Skeletal muscle tissue (tissue), 4 donors: Measurements from ENCODE around the gene GOLGA3. TPM values are rescaled to one million over a fixed set of nuclear protein-coding genes. Genes with fewer than 3 reads are reported as not detected.
"Not testable (repeated sequence)": the region's sequence is repeated elsewhere in the genome, so short reads cannot be mapped to it uniquely, and the experiment has no call there.

Experiments used
- H3K27ac ChIP-seq: one replicate; pipeline ENCODE4 v1.7.0; 2013; ENCODE audit warnings: mild to moderate bottlenecking, low read depth, low read length, inconsistent platforms
- H3K27me3 ChIP-seq, 3 donors: one replicate each; pipeline ENCODE4 v1.7.0; 2013; ENCODE audit warnings: low read length in 3 of 3; ENCODE audit not compliant: control insufficient read depth in 3 of 3, insufficient read depth in 3 of 3
- H3K36me3 ChIP-seq, 3 donors: one replicate each; pipeline ENCODE4 v1.7.0; 2013; ENCODE audit warnings: low read length in 3 of 3; ENCODE audit not compliant: control insufficient read depth in 3 of 3, insufficient read depth in 3 of 3
- H3K4me1 ChIP-seq, 3 donors: one replicate each; pipeline ENCODE4 v1.7.0; 2013; ENCODE audit warnings: low read length in 3 of 3, mild to moderate bottlenecking in 3 of 3; ENCODE audit not compliant: control insufficient read depth in 3 of 3, insufficient read depth in 3 of 3
- H3K4me3 ChIP-seq, 3 donors: one replicate each; pipeline ENCODE4 v1.7.0; 2013; ENCODE audit warnings: low read length in 3 of 3
- H3K9ac ChIP-seq, 3 donors: one replicate each; pipeline ENCODE4 v1.7.0; 2013; ENCODE audit warnings: low read length in 3 of 3, mild to moderate bottlenecking in 3 of 3, moderate library complexity in 2 of 3, low read depth in 1 of 3
- H3K9me3 ChIP-seq, 3 donors: one replicate each; pipeline ENCODE4 v1.7.0; 2013; ENCODE audit warnings: low read length in 3 of 3; ENCODE audit not compliant: control insufficient read depth in 3 of 3
- total RNA-seq: library from RNA; depleted of rRNA; stranded (reverse); fragments of >200 nt; gene quantifications from one replicate; pipeline ENCODE4 v1.2.3, GENCODE V29; 2014
- donor health status: Osteomylitis.

GOLGA3 gene
- total RNA-seq, 1 donor from 2014 or later = 41.8 TPM

- H3K9ac ChIP-seq = no peak overlapping the region
Observed at GRCh38 chr12:132759359-132759758, 69.3 kb downstream of the GOLGA3 start.

GRCh38 chr12:132758825-132759224, 69.8 kb downstream of the GOLGA3 start:
- peaks cover 7 to 16% (median 9%) of the 10 kb centered on the region in 3 donors for H3K36me3 ChIP-seq

More at GRCh38 chr12:132759359-132759758, 69.3 kb downstream of the GOLGA3 start:
- Histone ChIP-seq H3K36me3 (peaks cover 7 to 15% (median 7%) of the 10 kb centered on the region in 3 donors), H3K4me1 (peaks cover 14 to 18% (median 18%) of the 10 kb centered on the region in 3 donors), H3K9me3 (no peaks in the 10 kb centered on the region), H3K27me3 (no peaks in the 10 kb centered on the region), H3K4me3 (no peak overlapping the region), H3K27ac (no peak overlapping the region)

GRCh38 chr12:132754160-132754932, 74.3 kb downstream of the GOLGA3 start:
- H3K27me3 ChIP-seq = no peaks in the 10 kb centered on the region
- H3K36me3 ChIP-seq = peaks cover 21 to 37% (median 36%) of the 10 kb centered on the region in 3 donors
- no peak overlapping the region for H3K4me3 ChIP-seq
- no peak overlapping the region for H3K9ac ChIP-seq
- H3K27ac ChIP-seq = no peak overlapping the region
- H3K4me1 ChIP-seq = no peaks in the 10 kb centered on the region
- H3K9me3 ChIP-seq = no peaks in the 10 kb centered on the region

More at GRCh38 chr12:132758825-132759224, 69.8 kb downstream of the GOLGA3 start:
- not testable (repeated sequence) for H3K27me3 ChIP-seq, H3K9ac ChIP-seq, H3K4me3 ChIP-seq, H3K9me3 ChIP-seq, H3K27ac ChIP-seq
- peaks cover 14 to 18% (median 18%) of the 10 kb centered on the region in 3 donors for H3K4me1 ChIP-seq

GRCh38 chr12:132753670-132754069, 75.0 kb downstream of the GOLGA3 start:
- H3K4me1 ChIP-seq, H3K27ac ChIP-seq, H3K27me3 ChIP-seq, H3K4me3 ChIP-seq, H3K9me3 ChIP-seq, H3K9ac ChIP-seq: not testable (repeated sequence)
- H3K36me3 ChIP-seq = peaks cover 25 to 42% (median 40%) of the 10 kb centered on the region in 3 donors

- no peak overlapping the region for H3K4me3 ChIP-seq
- H3K9ac ChIP-seq = no peak overlapping the region
- no peak overlapping the region for H3K27ac ChIP-seq
- H3K36me3 ChIP-seq = peaks cover 59 to 80% (median 72%) of the 10 kb centered on the region in 3 donors
- H3K27me3 ChIP-seq = no peaks in the 10 kb centered on the region
- H3K4me1 ChIP-seq = no peaks in the 10 kb centered on the region
- H3K9me3 ChIP-seq = no peaks in the 10 kb centered on the region
Observed at GRCh38 chr12:132748319-132748718, 80.3 kb downstream of the GOLGA3 start.

GRCh38 chr12:132747896-132748295, 80.8 kb downstream of the GOLGA3 start:
- no peak overlapping the region for H3K27ac ChIP-seq
- H3K4me3 ChIP-seq = no peak overlapping the region
- peaks cover 58 to 79% (median 75%) of the 10 kb centered on the region in 3 donors for H3K36me3 ChIP-seq
- no peaks in the 10 kb centered on the region for H3K27me3 ChIP-seq
- no peaks in the 10 kb centered on the region for H3K9me3 ChIP-seq
- no peaks in the 10 kb centered on the region for H3K4me1 ChIP-seq
- no peak overlapping the region for H3K9ac ChIP-seq

GRCh38 chr12:132747395-132747794, 81.3 kb downstream of the GOLGA3 start:
- H3K4me3 ChIP-seq = no peak overlapping the region
- H3K27ac ChIP-seq = no peak overlapping the region
- no peaks in the 10 kb centered on the region for H3K4me1 ChIP-seq
- no peaks in the 10 kb centered on the region for H3K27me3 ChIP-seq
- no peak overlapping the region for H3K9ac ChIP-seq
- peaks cover 63 to 83% (median 80%) of the 10 kb centered on the region in 3 donors for H3K36me3 ChIP-seq
- no peaks in the 10 kb centered on the region for H3K9me3 ChIP-seq

- Histone ChIP-seq H3K27me3 (no peaks in the 10 kb centered on the region), H3K9ac (no peak overlapping the region), H3K4me3 (no peak overlapping the region), H3K4me1 (no peaks in the 10 kb centered on the region), H3K9me3 (no peaks in the 10 kb centered on the region), H3K36me3 (peaks cover 69 to 84% (median 83%) of the 10 kb centered on the region in 3 donors), H3K27ac (no peak overlapping the region)
Observed at GRCh38 chr12:132746613-132747012, 82.1 kb downstream of the GOLGA3 start.

GRCh38 chr12:132743831-132744230, 84.8 kb downstream of the GOLGA3 start:
- H3K27me3 ChIP-seq = no peaks in the 10 kb centered on the region
- H3K9ac ChIP-seq = no peak overlapping the region
- peaks cover 83 to 90% (median 88%) of the 10 kb centered on the region in 3 donors for H3K36me3 ChIP-seq
- no peaks in the 10 kb centered on the region for H3K4me1 ChIP-seq
- H3K27ac ChIP-seq = no peak overlapping the region
- no peaks in the 10 kb centered on the region for H3K9me3 ChIP-seq
- no peak overlapping the region for H3K4me3 ChIP-seq

GRCh38 chr12:132741620-132742019, 87.0 kb downstream of the GOLGA3 start:
- Histone ChIP-seq H3K27ac (no peak overlapping the region), H3K9me3 (no peaks in the 10 kb centered on the region), H3K36me3 (peaks cover 74 to 83% (median 83%) of the 10 kb centered on the region in 3 donors), H3K4me3 (no peak overlapping the region), H3K27me3 (no peaks in the 10 kb centered on the region), H3K9ac (no peak overlapping the region), H3K4me1 (no peaks in the 10 kb centered on the region)
